ENCODE measurements around the gene ADAMTS8.

GRCh38 chr11:130452176-130452575, 23.8 kb upstream of the ADAMTS8 start:
- no peak for TF ChIP-seq EZH2phosphoT487 (IDR thresholded peaks at IDR 0.05; ENCODE audit: insufficient read depth, low read depth)
- TF ChIP-seq EZH2 (IDR thresholded peaks at IDR 0.05; ENCODE audit: insufficient read depth, poor library complexity, severe bottlenecking): no peak

All from GM23248 (cell line).